ENCODE data around the gene RC3H2.

DNA sequence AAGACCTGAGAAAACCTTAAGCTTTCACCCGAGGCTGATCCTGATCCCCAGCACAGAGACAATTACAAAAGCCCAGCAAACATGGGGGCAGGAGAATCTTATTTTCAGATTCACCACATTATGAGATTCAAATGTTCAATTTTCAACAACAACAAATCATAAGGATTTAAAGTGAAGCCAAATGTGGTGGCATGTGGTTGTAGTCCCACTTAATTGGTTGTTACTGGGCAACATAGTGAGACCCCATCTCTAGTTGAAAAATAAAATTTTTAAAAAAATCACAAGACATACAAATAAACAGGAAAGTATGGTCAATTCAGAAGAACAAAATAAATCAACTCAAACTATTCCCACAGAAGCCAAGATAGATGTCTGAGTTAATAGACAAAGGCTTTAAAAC is 31.7 kb upstream of the RC3H2 start:
- TF ChIP-seq CTCF (IDR thresholded peaks at IDR 0.05) (no peak), POLR2AphosphoS5 (IDR thresholded peaks at IDR 0.05) (no peak), POLR2A (IDR thresholded peaks at IDR 0.05) (no peak), EP300 (IDR thresholded peaks at IDR 0.05) (no peak)

Measured in sigmoid colon (tissue), 4 donors.